HepG2 (cell line): ENCODE measurements around the gene ORMDL3. TPM values are rescaled to one million over a fixed set of nuclear protein-coding genes. Genes with fewer than 3 reads are reported as not detected.

ENCODE experiments used
- ARID4A ChIP-seq: sonication (generic); formaldehyde crosslinking; IDR thresholded peaks from 2 replicates; pipeline ENCODE4 v1.5.0; 2020; ENCODE audit warnings: mild to moderate bottlenecking, missing genetic modification reagents, borderline replicate concordance
- ETV6 ChIP-seq: sonication (generic); formaldehyde crosslinking; conservative IDR thresholded peaks from 2 replicates; pipeline ENCODE4 v1.4.0; 2020; ENCODE audit warnings: missing genetic modification reagents
- GATAD1 ChIP-seq: IDR thresholded peaks from 2 replicates; pipeline ENCODE4 v1.6.1; 2016; ENCODE audit warnings: missing genetic modification reagents, missing compliant biosample characterization
- KAT8 ChIP-seq: IDR thresholded peaks from 2 replicates; pipeline ENCODE4 v1.6.1; 2016; ENCODE audit warnings: missing genetic modification reagents, missing compliant biosample characterization
- PAWR ChIP-seq: sonication (generic); formaldehyde crosslinking; IDR thresholded peaks from 2 replicates; pipeline ENCODE4 v1.4.0; 2020; ENCODE audit warnings: missing genetic modification reagents, mild to moderate bottlenecking, borderline replicate concordance
- PCBP1 ChIP-seq: fragments of 200-400 bp; formaldehyde crosslinking; IDR thresholded peaks from 2 replicates; pipeline ENCODE4 v1.6.1; 2017; ENCODE audit warnings: mild to moderate bottlenecking, low read depth, low read length, borderline replicate concordance
- POLR2AphosphoS2 ChIP-seq: IDR thresholded peaks from 2 replicates; pipeline ENCODE4 v1.6.1; 2011; ENCODE audit warnings: low read depth, low read length, improper control_type of control experiment
- REPIN1 ChIP-seq: sonication (generic); formaldehyde crosslinking; IDR thresholded peaks from 2 replicates; pipeline ENCODE4 v1.8.0; 2022; ENCODE audit warnings: missing genetic modification reagents, low read depth, mild to moderate bottlenecking, borderline replicate concordance
- TARDBP ChIP-seq: sonication (generic); formaldehyde crosslinking; IDR thresholded peaks from 2 replicates; pipeline ENCODE4 v1.8.0; 2022; ENCODE audit warnings: mild to moderate bottlenecking, missing genetic modification reagents
- UBTF ChIP-seq: sonication (generic); formaldehyde crosslinking; IDR thresholded peaks from 2 replicates; pipeline ENCODE4 v1.4.0; 2020; ENCODE audit warnings: mild to moderate bottlenecking, missing genetic modification reagents
- ZBTB20 ChIP-seq: sonication (generic); formaldehyde crosslinking; IDR thresholded peaks from 2 replicates; pipeline ENCODE4 v1.8.1; 2023; ENCODE audit warnings: missing genetic modification reagents, low read depth, mild to moderate bottlenecking, borderline replicate concordance
- ZFX ChIP-seq: sonication (generic); formaldehyde crosslinking; IDR thresholded peaks from 2 replicates; pipeline ENCODE4 v1.4.0; 2020; ENCODE audit warnings: mild to moderate bottlenecking, low read depth, missing genetic modification reagents, moderate library complexity
- ZNF354B ChIP-seq: sonication (generic); formaldehyde crosslinking; IDR thresholded peaks from 2 replicates; pipeline ENCODE4 v1.8.0; 2022; ENCODE audit warnings: mild to moderate bottlenecking, missing genetic modification reagents
- ZNF614 ChIP-seq: IDR thresholded peaks from 2 replicates; pipeline ENCODE4 v1.6.1; 2018; ENCODE audit warnings: missing biosample characterization, missing genetic modification reagents, inconsistent platforms, borderline replicate concordance
- ZNF619 ChIP-seq: sonication (generic); formaldehyde crosslinking; IDR thresholded peaks from 2 replicates; pipeline ENCODE4 v1.4.0; 2020; ENCODE audit warnings: mild to moderate bottlenecking, missing genetic modification reagents
- ZNF713 ChIP-seq: sonication (generic); formaldehyde crosslinking; IDR thresholded peaks from 2 replicates; pipeline ENCODE4 v1.4.0; 2020; ENCODE audit warnings: mild to moderate bottlenecking, missing genetic modification reagents
- ZNF850 ChIP-seq: sonication (generic); formaldehyde crosslinking; conservative IDR thresholded peaks from 2 replicates; pipeline ENCODE4 v1.9.0; 2021; ENCODE audit warnings: mild to moderate bottlenecking, missing genetic modification reagents
- polyA plus RNA-seq, 8 experiments: library from polyadenylated mRNA; depleted of rRNA in 3 of 8; stranded (reverse) in 7 of 8; unstranded in 1 of 8; fragments of >200 nt; fragmentation: Illumina TruSeq in 4 of 8; extraction: Trizol in 4 of 8; gene quantifications; 2 replicates each; pipeline versions ENCODE4 v1.2.1 to v1.2.3, GENCODE V29; 2011 to 2016; ENCODE audit warnings: low read depth in 4 of 8, missing spikeins in 1 of 8, mixed read lengths in 1 of 8; ENCODE audit not compliant: insufficient read depth in 1 of 8
- total RNA-seq, 5 experiments: library from RNA; depleted of rRNA; stranded (reverse); fragments of >200 nt; fragmentation: Illumina TruSeq; extraction: Trizol; gene quantifications; 2 replicates each; pipeline ENCODE4 v1.2.3, GENCODE V29; 2016; ENCODE audit warnings: low read depth in 1 of 5
- TF ChIP-seq, protein P1 (sequence below): sonication (generic); formaldehyde crosslinking; IDR thresholded peaks from 2 replicates; pipeline ENCODE4 v1.5.1; 2020; ENCODE audit warnings: mild to moderate bottlenecking, moderate library complexity, missing genetic modification reagents

The ORMDL3 gene
- total and polyA plus RNA-seq, 2 of the 13 experiments (the other 11 are each of a cell fraction or from before 2014, with no cell fraction given): 181 to 384 TPM

- TF ChIP-seq ZNF619 (CRISPR knock-in tag) (peak; percentile 88; the same call in 1 of the 2 replicates), PCBP1 (0 out of 2 replicates have a peak, but pooled peaks have one; percentile 14), KAT8 (CRISPR knock-in tag) (0 out of 2 replicates have a peak, but pooled peaks have one; percentile 37), ZNF850 (CRISPR knock-in tag) (no peak), ARID4A (CRISPR knock-in tag) (peak; percentile 31; the same call in 1 of the 2 replicates), ZBTB20 (CRISPR knock-in tag) (no peak), ZFX (CRISPR knock-in tag) (peak; percentile 57), ZNF713 (CRISPR knock-in tag) (0 out of 2 replicates have a peak, but pooled peaks have one; percentile 62), TARDBP (CRISPR knock-in tag) (peak; percentile 61; the same call in 1 of the 2 replicates), ZNF354B (CRISPR knock-in tag) (peak; percentile 24; the same call in 1 of the 2 replicates), POLR2AphosphoS2 (no peak), REPIN1 (CRISPR knock-in tag) (0 out of 2 replicates have a peak, but pooled peaks have one; percentile 40), UBTF (CRISPR knock-in tag) (peak; percentile 32; the same call in 1 of the 2 replicates), ETV6 (no peak), GATAD1 (CRISPR knock-in tag) (peak; percentile 52; the same call in 1 of the 2 replicates), PAWR (no peak), ZNF614 (CRISPR knock-in tag) (0 out of 2 replicates have a peak, but pooled peaks have one; percentile 24)
- TF ChIP-seq, protein P1, sequence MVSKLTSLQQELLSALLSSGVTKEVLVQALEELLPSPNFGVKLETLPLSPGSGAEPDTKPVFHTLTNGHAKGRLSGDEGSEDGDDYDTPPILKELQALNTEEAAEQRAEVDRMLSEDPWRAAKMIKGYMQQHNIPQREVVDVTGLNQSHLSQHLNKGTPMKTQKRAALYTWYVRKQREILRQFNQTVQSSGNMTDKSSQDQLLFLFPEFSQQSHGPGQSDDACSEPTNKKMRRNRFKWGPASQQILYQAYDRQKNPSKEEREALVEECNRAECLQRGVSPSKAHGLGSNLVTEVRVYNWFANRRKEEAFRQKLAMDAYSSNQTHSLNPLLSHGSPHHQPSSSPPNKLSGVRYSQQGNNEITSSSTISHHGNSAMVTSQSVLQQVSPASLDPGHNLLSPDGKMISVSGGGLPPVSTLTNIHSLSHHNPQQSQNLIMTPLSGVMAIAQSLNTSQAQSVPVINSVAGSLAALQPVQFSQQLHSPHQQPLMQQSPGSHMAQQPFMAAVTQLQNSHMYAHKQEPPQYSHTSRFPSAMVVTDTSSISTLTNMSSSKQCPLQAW: no peak
These were observed 25.5 kb upstream of the ORMDL3 start (continued) for GRCh38 chr17:39952680-39953470.
